HG03469 (cell line): Measurements from ENCODE around the gene DOLPP1.

Experiments
- ATAC-seq: cut with Tn5 transposase; IDR thresholded peaks from one replicate; pipeline ENCODE4 v1.9.1; 2021; ENCODE audit warnings: mild to moderate bottlenecking, moderate library complexity, moderate number of reproducible peaks; ENCODE audit not compliant: unreplicated experiment

The DOLPP1 gene

GRCh38 chr9:129063061-129063460, 17.9 kb upstream of the DOLPP1 start:
- no peak for ATAC-seq

GRCh38 chr9:129064499-129064908, 16.4 kb upstream of the DOLPP1 start:
- no peak for ATAC-seq

- no peak for ATAC-seq
These were observed 12.8 kb upstream of the DOLPP1 start for GRCh38 chr9:129068110-129068509.

GRCh38 chr9:129068990-129069861, 11.7 kb upstream of the DOLPP1 start:
- ATAC-seq, result no peak

GRCh38 chr9:129069862-129070641, 10.9 kb upstream of the DOLPP1 start:
- no peak for ATAC-seq

GRCh38 chr9:129070696-129071525, 10.0 kb upstream of the DOLPP1 start:
- no peak for ATAC-seq

- ATAC-seq, result no peak
These were observed 9.3 kb upstream of the DOLPP1 start for GRCh38 chr9:129071526-129072126.

GRCh38 chr9:129072171-129072570, 8.7 kb upstream of the DOLPP1 start:
- no peak for ATAC-seq

- no peak for ATAC-seq
These were observed 7.5 kb upstream of the DOLPP1 start for GRCh38 chr9:129073404-129073803.

- no peak for ATAC-seq
These were observed 6.8 kb upstream of the DOLPP1 start for GRCh38 chr9:129074106-129074505.

- ATAC-seq, result no peak
These were observed 4.8 kb upstream of the DOLPP1 start for GRCh38 chr9:129075996-129076639.

GRCh38 chr9:129076640-129077037, 4.3 kb upstream of the DOLPP1 start:
- no peak for ATAC-seq

- ATAC-seq, result no peak
These were observed 3.7 kb upstream of the DOLPP1 start for GRCh38 chr9:129077236-129077635.

- ATAC-seq, result no peak
These were observed 2.0 kb upstream of the DOLPP1 start for GRCh38 chr9:129078691-129079503.

- no peak for ATAC-seq
These were observed 1.1 kb upstream of the DOLPP1 start for GRCh38 chr9:129079829-129080228.

- no peak for ATAC-seq
These were observed 662 bp upstream of the DOLPP1 start for GRCh38 chr9:129080298-129080600.

GRCh38 chr9:129081388-129081904, 535 bp downstream of the DOLPP1 start:
- ATAC-seq, result peak; percentile 30

- ATAC-seq, result no peak
These were observed 3.2 kb downstream of the DOLPP1 start for GRCh38 chr9:129084087-129084486.

GRCh38 chr9:129089246-129089645, 8.3 kb downstream of the DOLPP1 start:
- ATAC-seq, result no peak
